Tibial nerve (tissue), 4 donors: ENCODE measurements around the gene DHX30. TPM values are rescaled to one million over a fixed set of nuclear protein-coding genes. Genes with fewer than 3 reads are reported as not detected.

Source experiments
- DNase-seq, 2 donors: peaks; one replicate each; pipeline ENCODE4 v3.0.0-alpha.2; 2019; ENCODE audit warnings: low spot score in 2 of 2
- H3K27ac ChIP-seq, 4 donors: fragments of 200-600 bp; sonication (generic) in 3 of 4; one replicate each; pipeline ENCODE4 v1.5.1; 2017 to 2019; ENCODE audit warnings: mild to moderate bottlenecking in 1 of 4
- H3K27me3 ChIP-seq, 2 donors: fragments of 200-600 bp; sonication (generic) in 1 of 2; one replicate each; pipeline versions ENCODE4 v1.5.1 to v1.6.0; 2017 to 2019
- H3K36me3 ChIP-seq, 3 donors: fragments of 200-600 bp; sonication (generic); one replicate each; pipeline ENCODE4 v1.5.1; 2018 to 2019
- H3K4me1 ChIP-seq, 4 donors: fragments of 200-600 bp; sonication (generic) in 3 of 4; one replicate each; pipeline ENCODE4 v1.5.1; 2017 to 2019
- H3K4me3 ChIP-seq, 4 donors: fragments of 200-600 bp; sonication (generic) in 3 of 4; one replicate each; pipeline ENCODE4 v1.5.1; 2017 to 2019; ENCODE audit warnings: mild to moderate bottlenecking in 1 of 4, moderate library complexity in 1 of 4
- H3K9me3 ChIP-seq, 4 donors: fragments of 200-600 bp; sonication (generic) in 3 of 4; one replicate each; pipeline ENCODE4 v1.5.1; 2017 to 2019
- EP300 ChIP-seq, 2 donors: sonication (generic); formaldehyde crosslinking; IDR thresholded peaks; one replicate each; pipeline ENCODE4 v1.6.1; 2017; ENCODE audit warnings: antibody characterized with exemption in 2 of 2, mild to moderate bottlenecking in 1 of 2
- POLR2A ChIP-seq, 2 donors: fragments of 450-650 bp; IDR thresholded peaks; one replicate each; pipeline ENCODE4 v1.6.1; 2017; ENCODE audit warnings: antibody characterized with exemption in 2 of 2, mild to moderate bottlenecking in 2 of 2, moderate library complexity in 2 of 2
- WGBS, 2 donors: methylation state at CpG; one replicate each; pipeline ENCODE4 v1.1.5; 2018; 5-methylcytosine and 5-hydroxymethylcytosine counted together
- total RNA-seq, 4 donors: library from RNA; depleted of rRNA; stranded (reverse); fragments of >200 nt; gene quantifications; one replicate each; pipeline ENCODE4 v1.1.0, GENCODE V29; 2016
- TF ChIP-seq, protein P1 (sequence below), 5 experiments: fragments of 200-600 bp in 3 of 5; fragments of 450-650 bp in 2 of 5; sonication (generic) in 3 of 5; IDR thresholded peaks; one replicate each; pipeline ENCODE4 v1.5.1; 2016 to 2019; ENCODE audit warnings: antibody characterized with exemption in 5 of 5, mild to moderate bottlenecking in 3 of 5, moderate library complexity in 2 of 5

DHX30 gene
- total RNA-seq, 4 donors from 2014 or later: 71.9 to 86.4 (median 78.8) TPM

DNA sequence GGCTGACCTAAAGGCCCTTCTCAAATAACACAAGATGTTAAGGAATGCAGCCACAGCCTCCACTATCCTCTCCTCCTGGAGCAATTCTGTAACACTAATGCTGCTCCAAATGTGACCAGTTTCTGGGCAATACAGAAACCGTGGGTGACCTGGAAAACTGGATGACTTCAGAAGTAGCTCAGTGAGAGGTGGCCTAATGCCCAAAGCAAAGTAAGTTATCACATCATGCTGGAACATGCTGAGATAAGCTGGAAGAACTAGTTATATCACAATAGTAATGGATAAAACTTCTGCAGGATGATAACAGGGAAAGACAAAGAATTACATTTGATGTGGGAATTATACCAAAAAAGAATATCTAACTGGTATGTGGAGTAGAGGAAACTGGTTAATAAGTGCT, 72.0 kb downstream of the DHX30 start:
- H3K36me3 ChIP-seq: peaks cover 3 to 70% (median 20%) of the 10 kb centered on the region in 3 donors

DNA sequence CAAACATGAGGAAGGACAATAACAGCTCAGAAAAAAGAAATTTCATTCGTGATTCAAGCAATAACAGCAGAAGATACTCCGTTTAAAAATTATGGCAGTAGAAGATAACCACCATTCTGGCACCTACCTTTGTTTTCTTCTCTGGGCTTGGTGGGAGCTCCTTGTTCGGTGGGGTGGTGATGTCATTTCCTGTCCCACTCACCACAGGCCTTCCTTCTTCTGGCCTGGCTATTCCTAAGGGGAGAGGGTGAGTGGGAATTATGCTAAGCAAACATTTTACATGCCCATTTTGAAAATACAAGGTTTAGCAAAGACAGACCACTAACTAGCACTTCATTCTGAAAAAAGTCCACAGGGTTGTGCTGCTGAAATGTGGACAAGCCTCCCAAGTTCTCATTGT, 74.4 kb downstream of the DHX30 start:
- no peak overlapping the region for H3K4me3 ChIP-seq
- no peaks in the 10 kb centered on the region for H3K9me3 ChIP-seq
- peaks cover 0 to 18% (median 2%) of the 10 kb centered on the region in 4 donors for H3K4me1 ChIP-seq
- DNase-seq: no peak
- 62 to 69% methylated on average over 3 of the region's 3 CpGs for WGBS, 2 donors
- TF ChIP-seq, protein P1, sequence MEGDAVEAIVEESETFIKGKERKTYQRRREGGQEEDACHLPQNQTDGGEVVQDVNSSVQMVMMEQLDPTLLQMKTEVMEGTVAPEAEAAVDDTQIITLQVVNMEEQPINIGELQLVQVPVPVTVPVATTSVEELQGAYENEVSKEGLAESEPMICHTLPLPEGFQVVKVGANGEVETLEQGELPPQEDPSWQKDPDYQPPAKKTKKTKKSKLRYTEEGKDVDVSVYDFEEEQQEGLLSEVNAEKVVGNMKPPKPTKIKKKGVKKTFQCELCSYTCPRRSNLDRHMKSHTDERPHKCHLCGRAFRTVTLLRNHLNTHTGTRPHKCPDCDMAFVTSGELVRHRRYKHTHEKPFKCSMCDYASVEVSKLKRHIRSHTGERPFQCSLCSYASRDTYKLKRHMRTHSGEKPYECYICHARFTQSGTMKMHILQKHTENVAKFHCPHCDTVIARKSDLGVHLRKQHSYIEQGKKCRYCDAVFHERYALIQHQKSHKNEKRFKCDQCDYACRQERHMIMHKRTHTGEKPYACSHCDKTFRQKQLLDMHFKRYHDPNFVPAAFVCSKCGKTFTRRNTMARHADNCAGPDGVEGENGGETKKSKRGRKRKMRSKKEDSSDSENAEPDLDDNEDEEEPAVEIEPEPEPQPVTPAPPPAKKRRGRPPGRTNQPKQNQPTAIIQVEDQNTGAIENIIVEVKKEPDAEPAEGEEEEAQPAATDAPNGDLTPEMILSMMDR (IDR thresholded peaks at IDR 0.05): no peak
- TF ChIP-seq POLR2A (IDR thresholded peaks at IDR 0.05) (no peak), EP300 (IDR thresholded peaks at IDR 0.05) (no peak)
- peak overlapping the region in 1 of 4 donors; percentile 2 for H3K27ac ChIP-seq
- peaks cover 2 to 46% (median 3%) of the 10 kb centered on the region in 3 donors for H3K36me3 ChIP-seq
- no peaks in the 10 kb centered on the region for H3K27me3 ChIP-seq

More for the DNA sequence above, 72.0 kb downstream of the DHX30 start:
- TF ChIP-seq POLR2A (IDR thresholded peaks at IDR 0.05) (no peak), EP300 (IDR thresholded peaks at IDR 0.05) (no peak)
- TF ChIP-seq, protein P1 (IDR thresholded peaks at IDR 0.05): no peak
- 65 to 69% methylated on average over 1 of the region's 1 CpG for WGBS, 2 donors
- no peaks in the 10 kb centered on the region for H3K27me3 ChIP-seq
- DNase-seq: no peak
- peaks cover 0 to 18% (median 2%) of the 10 kb centered on the region in 4 donors for H3K4me1 ChIP-seq
- H3K9me3 ChIP-seq: no peaks in the 10 kb centered on the region
- no peak overlapping the region for H3K27ac ChIP-seq
- no peak overlapping the region for H3K4me3 ChIP-seq

DNA sequence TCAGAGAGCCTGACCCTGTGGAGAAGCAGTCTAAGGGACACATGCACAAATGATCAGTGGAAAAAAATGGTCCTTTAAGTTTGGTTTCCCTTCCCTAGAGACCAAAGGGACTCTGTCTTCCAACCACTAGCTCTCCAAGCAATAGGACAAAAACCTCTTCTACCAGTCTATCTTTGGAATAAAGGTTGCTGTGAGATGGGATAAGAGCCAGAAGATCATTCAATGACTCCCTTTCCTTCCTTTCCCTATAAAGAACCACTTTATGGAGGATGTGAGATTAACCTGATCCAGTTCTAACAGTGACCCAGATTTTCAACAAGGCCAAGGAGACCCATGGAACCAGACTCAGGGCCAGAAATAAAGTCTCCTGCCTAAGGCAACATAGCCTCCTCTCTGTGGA, 74.8 kb downstream of the DHX30 start:
- DNase-seq: no peak
- H3K36me3 ChIP-seq: peaks cover 0 to 42% (median 3%) of the 10 kb centered on the region in 3 donors
- H3K4me3 ChIP-seq: no peak overlapping the region
- H3K27ac ChIP-seq: peak overlapping the region in 2 of 4 donors; percentile 2 to 64
- H3K27me3 ChIP-seq: no peaks in the 10 kb centered on the region
- TF ChIP-seq EP300 (IDR thresholded peaks at IDR 0.05): no peak
- TF ChIP-seq, protein P1 (IDR thresholded peaks at IDR 0.05): no peak
- H3K4me1 ChIP-seq: peaks cover 0 to 18% (median 2%) of the 10 kb centered on the region in 4 donors
- H3K9me3 ChIP-seq: no peaks in the 10 kb centered on the region

DNA sequence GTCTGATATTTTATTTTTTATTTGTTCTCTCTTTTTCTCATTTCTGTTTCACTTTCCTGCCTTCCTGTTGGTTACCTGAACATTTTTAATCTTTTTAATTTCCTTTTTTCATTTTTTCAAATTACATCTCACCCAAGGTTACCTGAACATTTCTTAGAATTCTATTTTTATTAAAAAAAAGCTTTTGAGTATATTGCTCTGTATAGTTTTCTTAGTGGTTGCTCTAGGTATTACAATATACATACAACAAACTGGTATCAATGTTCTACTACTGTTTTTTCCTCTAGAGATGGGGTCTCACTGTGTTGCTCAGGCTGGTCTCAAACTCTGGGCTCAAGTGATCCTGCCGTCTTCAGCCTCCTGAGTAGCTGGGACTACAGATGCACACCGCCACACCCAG, 79.4 kb downstream of the DHX30 start:
- Histone ChIP-seq H3K4me1 (peaks cover 0 to 18% (median 2%) of the 10 kb centered on the region in 4 donors), H3K4me3 (no peak overlapping the region), H3K27ac (no peak overlapping the region), H3K27me3 (no peaks in the 10 kb centered on the region), H3K36me3 (peaks cover 0 to 27% (median 0%) of the 10 kb centered on the region in 3 donors), H3K9me3 (no peaks in the 10 kb centered on the region)
- DNase-seq: no peak
- TF ChIP-seq EP300 (IDR thresholded peaks at IDR 0.05) (no peak), POLR2A (IDR thresholded peaks at IDR 0.05) (no peak)
- TF ChIP-seq, protein P1 (IDR thresholded peaks at IDR 0.05): no peak
- 92 to 95% methylated on average over 2 of the region's 2 CpGs for WGBS, 2 donors

DNA sequence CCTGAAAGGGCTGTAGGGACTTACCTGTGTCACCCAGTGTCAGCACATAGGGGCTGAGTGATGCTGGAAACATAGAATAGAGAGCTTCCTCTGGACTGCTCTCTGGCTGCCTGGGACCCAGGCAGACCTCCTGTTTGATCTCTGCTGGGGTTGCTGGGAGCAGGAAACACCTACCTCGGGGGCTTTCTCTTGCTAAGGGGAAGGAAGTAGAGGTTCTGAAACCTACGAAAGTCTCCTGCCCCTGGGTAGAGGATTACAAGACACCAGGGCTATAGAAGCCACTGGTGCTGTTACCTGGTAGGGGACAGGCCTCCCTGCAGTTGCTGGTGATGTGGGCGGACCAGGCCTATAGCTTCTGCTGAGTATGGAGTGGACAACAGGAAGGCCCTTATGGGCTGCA, 81.7 kb downstream of the DHX30 start:
- Histone ChIP-seq H3K27ac (no peak overlapping the region), H3K36me3 (peaks cover 0 to 37% (median 0%) of the 10 kb centered on the region in 3 donors), H3K4me3 (no peak overlapping the region), H3K27me3 (no peaks in the 10 kb centered on the region), H3K4me1 (peaks cover 0 to 8% (median 3%) of the 10 kb centered on the region in 4 donors), H3K9me3 (no peaks in the 10 kb centered on the region)
- DNase-seq: no peak
- TF ChIP-seq POLR2A (IDR thresholded peaks at IDR 0.05) (no peak), EP300 (IDR thresholded peaks at IDR 0.05) (no peak)
- TF ChIP-seq, protein P1 (IDR thresholded peaks at IDR 0.05): no peak
- WGBS, 2 donors: 75 to 78% methylated on average over 2 to 3 of the region's 3 CpGs
